Stimulated activated CD4-positive, alpha-beta T cell treated with anti-CD3 and anti-CD28 coated beads, TNF-alpha, amount 100 ng/mL, for 24 hours (primary cell): ENCODE data around the gene CHRNA10.
A peak's percentile ranks its signal among the peaks of the same experiment; 100 is the strongest.
"Not testable (repeated sequence)": the region's sequence is repeated elsewhere in the genome, so short reads cannot be mapped to it uniquely, and the experiment has no call there.

Experiments used
- DNase-seq, 3 experiments: peaks; one replicate each; pipeline ENCODE4 v3.0.0-alpha.2; 2020; ENCODE audit warnings: low read depth in 3 of 3

The CHRNA10 gene

DNA sequence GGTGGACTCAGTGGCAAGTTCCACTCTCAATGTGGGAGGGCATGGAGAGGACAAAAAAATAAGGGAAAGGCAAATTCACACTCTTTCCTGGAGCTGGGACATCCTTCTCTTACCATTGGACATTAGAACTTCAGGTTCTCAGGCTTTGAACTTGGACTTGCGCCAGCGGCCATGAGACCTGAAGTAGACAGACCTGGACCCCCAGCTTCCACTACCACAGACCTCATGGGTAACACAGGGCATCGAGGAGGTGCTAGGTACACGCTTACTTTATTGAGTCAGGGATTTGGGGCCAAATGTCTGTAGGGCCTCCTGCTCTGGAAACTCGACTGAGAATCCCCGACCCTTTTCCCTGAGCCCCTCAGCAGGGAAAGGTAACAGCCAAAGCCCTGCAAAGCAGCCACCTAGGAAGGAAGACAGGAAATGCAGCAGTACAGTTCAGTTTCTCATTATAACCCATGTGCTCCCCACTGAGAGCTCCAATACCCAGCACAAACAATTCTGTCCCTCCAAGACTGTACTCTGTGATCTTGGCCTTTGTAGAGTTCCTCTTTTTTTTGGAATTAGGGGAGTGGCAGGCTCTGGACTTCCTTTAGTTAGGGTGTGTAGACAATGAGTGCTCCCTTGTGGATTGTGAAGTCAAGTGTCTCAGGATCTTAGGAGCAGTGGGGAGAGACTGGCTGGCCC is 5.7 kb downstream of the CHRNA10 start:
- DNase-seq, result no peak

DNA sequence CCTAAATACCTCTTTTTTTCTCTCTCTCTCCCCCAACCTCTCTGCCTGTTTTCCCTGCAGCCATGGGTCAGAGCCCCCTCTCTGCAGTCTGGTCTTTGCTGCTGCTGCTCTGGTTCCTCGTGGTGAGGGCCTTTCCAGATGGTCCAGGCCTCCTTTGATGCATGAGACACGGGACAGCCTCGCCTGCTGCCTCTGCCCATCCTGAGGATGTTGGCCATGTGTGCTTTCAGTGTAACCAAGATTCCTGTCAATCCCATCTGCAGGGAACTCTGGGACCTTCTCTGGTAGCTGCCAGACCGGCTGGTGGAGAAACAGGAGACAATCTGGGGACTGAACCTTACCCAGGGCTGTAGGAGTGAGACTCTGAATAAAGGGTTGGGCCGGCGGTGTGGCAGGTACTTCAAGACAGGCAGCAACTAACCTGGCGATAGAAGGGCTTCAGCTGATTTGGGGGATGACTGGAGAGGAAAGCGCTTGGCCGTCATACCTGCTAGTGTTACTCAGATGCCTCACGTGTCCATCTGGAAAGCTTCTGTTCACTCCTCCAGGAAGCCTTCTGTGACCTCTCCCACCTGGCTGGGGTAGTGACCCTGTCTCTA is 7.1 kb downstream of the CHRNA10 start:
- no peak for DNase-seq

DNA sequence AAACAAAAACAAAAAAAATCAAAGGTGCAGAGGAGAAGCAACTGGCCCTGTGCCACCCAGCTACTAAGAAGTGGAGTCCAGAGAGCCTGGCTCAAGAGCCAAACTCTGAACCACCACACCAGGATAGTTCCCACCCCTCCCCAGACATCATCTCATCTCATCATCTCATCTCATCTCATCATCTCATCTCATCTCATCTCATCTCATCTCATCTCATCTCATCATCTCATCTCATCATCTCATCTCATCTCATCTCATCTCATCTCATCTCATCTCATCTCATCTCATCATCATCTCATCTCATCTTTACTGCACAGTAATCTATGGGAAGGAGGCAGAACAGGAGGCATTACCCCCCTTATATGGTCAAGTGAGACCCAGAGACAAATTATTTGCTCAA is 8.3 kb downstream of the CHRNA10 start:
- no peak for DNase-seq

DNA sequence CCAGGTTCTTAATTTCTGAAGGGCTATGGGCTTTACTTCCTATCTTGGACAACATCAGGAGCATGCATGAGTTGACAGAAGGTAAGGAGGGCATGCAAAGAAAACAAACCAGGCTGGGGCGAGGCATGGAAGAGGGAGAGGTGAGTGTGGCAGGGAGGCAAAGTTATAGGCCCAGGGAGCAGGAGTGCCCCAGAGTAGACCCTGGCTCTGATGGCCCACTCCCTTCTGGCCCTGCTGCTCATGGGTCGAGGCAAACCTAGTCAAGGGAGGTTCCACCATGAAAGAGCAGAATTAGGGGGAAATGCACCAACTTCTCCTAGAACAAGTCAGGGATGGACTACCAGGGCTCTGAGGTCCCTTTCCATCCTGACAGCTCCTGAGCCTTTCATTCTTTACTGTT is 10.2 kb downstream of the CHRNA10 start:
- DNase-seq, result no peak

DNA sequence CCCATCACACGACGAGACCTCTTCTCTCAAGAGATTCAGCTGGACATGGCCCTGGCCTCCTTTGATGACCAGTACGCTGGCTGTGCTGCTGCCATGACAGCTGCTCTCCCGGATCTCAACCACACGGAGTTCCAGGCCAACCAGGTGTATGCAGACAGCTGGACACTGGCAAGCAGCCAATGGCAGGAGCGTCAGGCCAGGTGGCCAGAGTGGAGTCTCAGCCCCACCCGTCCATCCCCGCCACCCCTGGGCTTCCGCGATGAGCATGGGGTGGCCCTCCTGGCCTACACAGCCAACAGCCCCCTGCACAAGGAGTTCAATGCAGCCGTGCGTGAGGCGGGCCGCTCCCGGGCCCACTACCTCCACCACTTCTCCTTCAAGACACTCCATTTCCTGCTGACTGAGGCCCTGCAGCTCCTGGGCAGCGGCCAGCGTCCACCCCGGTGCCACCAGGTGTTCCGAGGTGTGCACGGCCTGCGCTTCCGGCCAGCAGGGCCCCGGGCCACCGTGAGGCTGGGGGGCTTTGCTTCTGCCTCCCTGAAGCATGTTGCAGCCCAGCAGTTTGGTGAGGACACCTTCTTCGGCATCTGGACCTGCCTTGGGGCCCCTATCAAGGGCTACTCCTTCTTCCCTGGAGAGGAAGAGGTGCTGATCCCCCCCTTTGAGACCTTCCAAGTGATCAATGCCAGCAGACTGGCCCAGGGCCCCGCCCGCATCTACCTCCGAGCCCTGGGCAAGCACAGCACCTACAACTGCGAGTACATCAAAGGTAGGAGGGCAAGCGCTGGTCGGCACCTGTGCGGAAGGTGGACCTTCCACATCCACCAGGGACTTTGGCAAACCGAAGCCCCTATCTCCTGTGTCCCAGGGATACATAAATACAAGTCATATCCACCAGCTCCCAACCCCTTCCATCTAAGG is 11.3 kb downstream of the CHRNA10 start:
- DNase-seq, result no peak

DNA sequence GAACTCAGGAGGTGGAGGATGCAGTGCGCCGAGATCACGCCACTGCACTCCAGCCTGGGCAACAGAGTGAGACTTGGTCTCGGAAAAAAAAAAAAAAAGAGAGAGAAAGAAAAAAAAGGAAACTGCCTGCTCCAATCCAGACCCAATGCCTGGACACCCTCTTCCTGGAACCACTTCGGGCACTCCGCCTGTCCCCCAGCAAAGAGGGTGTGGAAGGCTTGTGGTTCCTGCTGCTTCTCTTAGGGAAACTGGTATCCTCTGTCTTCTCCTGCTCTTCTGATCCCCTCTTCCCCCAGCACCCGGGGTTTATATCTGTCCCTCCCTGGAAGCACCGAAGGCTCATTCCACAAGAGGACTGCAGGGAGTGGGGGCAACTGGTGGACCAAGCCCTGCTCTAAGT is 12.9 kb downstream of the CHRNA10 start:
- no peak for DNase-seq

DNA sequence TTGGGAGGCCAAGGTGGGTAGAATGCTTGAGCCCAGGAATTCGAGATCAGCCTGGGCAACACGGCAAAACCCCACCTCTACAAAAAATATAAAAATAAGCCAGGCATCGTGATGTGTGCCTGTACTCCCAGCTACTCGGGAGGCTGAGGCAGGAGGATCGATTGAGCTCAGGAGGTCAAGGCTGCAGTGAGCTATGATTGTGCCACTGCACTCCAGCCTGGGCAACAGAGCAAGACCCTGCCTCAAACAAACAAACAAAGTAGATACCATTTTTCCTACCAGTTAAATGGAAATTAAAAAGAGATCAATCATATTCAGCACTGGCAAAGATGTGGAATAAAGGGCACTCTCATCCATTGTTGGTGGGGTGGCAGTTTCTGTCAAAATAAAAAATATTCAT is 13.9 kb downstream of the CHRNA10 start:
- not testable (repeated sequence) for DNase-seq

DNA sequence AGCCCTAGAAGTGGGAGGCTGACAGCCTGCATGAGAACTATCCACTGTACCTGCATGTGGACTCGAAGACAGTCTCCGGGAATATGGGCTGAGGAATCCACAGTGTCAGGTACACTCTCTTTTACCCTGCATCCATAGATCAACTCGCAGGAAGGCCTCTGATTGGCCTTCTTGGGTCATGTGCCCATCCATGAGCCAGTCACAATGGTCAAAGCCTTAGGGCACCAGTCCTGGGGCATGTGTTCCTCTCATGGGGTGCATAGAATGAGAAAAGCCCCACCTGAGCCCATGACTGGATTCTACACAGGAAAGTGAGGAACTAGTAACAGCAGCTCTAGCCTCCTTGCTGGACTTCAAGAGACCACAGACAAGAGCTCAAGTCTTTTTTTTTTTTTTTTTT is 15.6 kb downstream of the CHRNA10 start:
- DNase-seq, result no peak

DNA sequence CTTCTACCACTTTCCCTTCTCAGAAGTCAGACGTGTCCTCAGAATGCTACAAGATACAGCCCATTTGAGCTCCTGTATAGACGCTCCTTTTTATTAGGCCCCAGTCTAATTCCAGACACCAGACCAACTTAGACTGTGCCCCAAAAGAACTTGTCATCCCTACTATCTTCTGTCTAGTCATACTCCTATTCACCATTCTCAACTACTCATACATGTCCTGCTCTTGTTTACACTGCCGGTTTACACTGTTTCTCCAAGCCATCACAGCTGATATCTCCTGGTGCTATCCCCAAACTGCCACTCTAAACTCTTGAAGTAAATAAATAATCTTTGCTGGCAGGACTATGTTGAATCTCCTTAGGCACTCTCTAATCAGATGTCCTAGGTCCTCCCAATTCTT is 18.7 kb downstream of the CHRNA10 start:
- not testable (repeated sequence) for DNase-seq

DNA sequence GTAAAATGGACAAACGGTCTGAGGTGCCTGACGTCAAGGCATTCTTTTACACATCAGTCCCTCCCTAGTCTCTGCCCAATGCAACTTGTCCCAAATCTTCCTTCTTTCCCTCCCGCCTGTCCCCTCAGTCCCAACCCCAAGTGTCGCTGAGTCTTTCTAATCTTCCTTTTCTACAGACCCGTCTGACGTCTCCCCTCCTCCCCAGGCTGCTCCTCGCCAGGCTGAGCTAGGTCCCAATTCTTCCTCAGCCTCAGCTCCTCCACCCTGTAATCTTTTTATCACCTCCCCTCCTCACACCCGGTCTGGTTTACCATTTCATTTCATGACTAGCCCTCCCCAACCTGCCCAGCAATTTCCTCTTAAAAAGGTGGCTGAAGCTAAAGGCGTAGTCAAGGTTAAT is 21.8 kb downstream of the CHRNA10 start:
- DNase-seq, result not testable (repeated sequence)

DNA sequence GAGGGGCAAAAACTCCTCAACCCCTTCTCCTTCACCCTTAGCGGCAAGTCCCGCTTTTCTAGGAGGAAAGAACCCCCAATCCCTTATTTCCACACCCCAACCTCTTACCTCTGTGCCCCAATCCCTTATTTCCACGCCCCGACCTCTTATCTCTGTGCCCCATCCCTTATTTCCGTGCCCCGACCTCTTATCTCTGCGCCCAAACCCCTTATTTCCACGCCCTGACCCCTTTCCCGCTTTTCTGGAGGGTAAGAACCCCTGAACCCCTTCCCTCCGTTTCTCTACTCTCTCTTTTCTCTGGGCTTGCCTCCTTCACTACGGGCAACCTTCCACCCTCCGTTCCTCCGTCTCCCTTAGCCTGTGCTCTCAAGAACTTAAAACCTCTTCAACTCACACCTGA is 22.3 kb downstream of the CHRNA10 start:
- not testable (repeated sequence) for DNase-seq

DNA sequence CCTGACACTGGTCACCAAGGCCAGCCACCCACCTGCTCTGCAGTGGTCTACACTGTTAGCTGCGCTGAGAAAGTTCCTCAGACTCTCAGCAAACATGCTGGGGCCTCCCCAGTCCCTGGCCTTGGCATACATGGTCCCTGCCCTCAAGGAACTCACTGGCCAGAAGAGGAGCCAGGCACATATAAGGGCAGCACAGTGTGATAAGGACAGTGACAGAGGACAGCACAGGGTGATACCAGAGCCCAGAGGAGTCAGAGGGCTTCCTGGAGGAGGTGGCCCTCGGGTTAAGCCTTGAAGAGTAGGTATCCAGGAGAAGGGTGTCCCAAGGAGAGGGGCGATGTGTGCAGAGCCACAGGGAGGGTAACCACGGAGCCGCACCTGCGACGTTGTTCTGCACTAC is 25.6 kb downstream of the CHRNA10 start:
- no peak for DNase-seq

DNA sequence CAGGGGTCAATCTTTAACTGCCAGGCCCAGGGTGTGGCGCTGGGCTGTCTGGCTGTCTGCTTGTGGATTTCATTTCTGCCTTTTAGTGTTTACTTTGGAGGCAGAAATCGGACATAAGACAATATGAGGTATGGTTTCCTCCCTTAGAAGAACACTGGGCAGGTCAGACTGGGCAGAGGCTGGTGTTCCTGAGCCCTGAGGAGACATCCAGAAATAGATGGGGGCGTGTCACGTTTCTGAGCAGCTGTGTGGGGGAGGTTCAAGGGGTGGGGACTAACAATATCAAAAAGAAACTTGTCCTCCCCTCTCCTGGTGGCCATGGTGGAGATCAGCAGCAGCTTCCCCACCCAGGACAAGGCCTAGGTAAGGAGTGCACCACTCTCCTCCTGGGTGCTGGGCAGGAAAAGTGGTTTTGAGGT is 26.4 kb downstream of the CHRNA10 start, which contains the start of gene ART1:
ART1 (plus strand) TSS at position 312 of the 419 bp plus-strand sequence. CDS start 14,086 bp downstream, outside the sequence.
- no peak for DNase-seq

DNA sequence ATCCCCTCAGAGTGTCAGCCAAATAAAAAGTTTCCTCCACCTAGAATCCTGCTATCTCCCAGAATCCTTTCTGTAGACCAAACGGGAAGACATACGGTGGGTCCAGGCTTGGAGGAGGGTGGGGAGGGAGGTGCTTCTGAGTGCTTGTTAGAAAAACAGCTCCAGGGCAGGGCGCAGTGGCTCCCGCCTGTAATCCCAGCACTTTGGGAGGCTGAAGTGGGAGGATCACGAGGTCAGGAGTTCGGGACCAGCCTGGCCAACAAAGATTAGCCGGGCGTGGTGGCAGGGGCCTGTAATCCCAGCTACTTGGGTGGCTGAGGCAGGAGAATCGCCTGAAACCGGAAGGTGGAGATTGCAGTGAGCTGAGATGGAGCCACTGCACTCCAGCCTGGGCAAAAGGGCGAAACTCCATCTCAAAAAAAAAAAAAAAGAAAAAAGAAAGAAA is 28.1 kb downstream of the CHRNA10 start:
- DNase-seq, result not testable (repeated sequence)

DNA sequence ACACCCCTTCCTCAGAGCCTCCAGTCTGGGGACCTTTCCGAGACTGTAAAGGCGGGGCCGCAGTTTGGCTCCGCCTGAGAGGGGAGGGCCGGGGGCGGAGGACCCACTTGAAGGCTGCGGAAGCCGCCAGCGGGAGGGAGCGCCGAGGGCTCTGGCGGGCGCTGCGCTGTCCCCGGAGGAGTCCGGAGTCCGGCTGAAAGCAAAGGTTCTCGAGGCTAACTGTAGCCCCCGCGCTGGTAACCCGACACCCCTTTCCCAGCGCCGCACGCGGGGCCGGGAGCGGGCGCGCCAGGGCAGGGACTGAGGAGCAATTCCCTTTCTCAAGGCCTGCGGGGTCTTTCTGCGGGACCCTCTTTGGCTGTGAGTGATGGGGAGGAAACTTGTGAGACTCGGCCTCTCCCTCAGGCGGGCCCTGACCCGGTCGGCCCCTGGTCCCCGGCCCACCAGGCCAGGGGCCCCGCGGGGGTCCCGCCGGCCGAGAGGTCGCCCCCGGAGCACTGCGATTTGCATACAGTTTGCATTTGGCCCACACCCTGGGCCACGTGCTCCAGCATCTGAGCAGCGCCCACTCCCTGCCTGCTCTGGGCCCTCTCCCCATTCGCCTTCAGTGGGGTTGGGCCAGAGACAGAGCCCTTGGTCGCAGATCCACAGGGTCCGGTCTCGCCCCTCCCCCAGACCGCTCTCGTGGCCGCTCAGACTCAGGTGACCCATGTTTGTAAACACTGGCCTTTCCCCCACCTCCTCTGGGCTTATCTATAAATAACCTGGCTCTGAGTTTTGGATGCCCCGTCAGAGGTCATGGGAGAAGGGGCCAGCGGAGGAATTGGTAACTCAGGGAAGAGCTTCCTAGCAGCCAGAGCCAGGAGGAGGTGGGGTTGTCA is 28.9 kb downstream of the CHRNA10 start:
- peak; percentile 22 to 65 (median 55) for DNase-seq

DNA sequence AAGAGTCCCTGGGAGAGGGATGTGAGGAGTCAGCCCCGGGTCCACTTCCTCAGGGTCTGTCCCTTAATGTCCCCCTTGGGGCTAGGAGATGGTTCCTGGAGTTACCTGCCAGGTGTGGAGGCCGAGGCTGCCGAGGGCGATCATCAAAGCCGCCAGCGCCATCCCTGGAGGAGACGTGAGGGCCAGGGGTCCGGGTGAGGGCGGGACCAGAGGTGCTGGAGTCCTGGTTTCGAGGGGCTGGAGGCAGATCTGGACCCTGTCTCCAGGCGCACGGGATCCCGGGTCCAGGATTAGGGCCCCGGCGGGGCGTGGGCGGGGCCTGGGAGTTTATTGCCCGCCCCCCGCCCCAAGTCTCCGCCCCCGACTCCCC is 29.5 kb downstream of the CHRNA10 start, which contains the start of gene ART5:
ART5 (minus strand) TSS at position 292 of the 370 bp plus-strand sequence; CDS start at position 162, 130 bp downstream.
- no peak for DNase-seq

DNA sequence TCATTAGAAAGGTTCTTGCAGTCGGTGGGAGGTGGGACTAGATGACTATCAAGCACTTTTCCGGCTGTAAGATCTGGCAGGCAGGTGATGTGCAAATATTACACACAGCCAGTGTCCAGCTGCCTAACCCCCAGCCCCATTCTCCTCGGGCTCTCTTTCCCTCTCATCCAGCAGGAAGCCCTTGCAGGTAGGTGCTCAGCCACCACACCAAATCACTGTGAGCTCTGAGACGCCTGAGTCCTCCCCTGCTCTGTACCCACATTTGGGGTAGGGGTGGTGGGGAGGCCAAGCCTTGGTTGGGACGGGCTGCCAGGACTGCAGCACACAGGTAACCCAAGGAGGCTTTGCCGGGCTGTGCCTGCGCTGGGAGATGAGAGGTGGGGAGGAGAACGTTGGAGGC is 30.0 kb downstream of the CHRNA10 start:
- no peak for DNase-seq

DNA sequence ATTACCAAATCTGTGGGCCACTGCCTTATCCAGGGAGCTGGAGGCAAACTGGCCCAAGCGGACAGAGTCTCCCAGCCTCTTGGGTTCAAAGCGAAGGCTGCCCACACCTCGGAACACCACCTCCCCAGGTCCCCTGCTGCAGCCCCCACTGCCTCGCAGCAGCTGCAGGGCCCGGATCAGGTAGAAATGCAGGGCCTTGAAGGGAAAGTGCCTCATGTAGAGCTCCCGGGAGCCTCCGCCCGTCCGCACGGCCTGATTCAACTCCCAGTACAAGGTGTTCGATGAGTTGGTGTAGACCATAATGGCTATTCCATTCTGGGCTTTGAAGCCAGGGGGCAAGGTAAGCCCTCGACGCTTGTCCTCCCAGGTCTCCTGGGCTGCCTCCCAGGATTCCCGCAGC is 31.3 kb downstream of the CHRNA10 start:
- no peak for DNase-seq

DNA sequence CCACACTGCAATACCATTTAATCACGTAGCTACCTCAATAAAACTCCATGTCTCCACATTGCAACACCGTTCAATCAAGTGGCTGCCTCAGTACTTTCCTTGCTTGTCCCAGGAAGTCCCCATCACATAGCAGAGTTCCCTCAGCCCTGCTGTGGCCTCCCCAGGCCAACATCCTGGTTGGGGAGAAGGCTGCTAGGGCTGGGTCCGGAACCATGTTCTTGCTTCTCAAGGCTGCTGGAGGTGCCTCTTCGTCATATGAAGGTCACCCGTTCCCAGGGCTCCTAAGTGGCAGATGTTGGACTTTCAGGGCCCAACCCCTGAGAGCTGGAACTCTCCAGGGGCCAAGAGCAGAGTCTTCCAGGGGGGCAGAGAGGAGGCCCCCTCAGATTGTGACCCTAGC is 32.7 kb downstream of the CHRNA10 start:
- no peak for DNase-seq

DNA sequence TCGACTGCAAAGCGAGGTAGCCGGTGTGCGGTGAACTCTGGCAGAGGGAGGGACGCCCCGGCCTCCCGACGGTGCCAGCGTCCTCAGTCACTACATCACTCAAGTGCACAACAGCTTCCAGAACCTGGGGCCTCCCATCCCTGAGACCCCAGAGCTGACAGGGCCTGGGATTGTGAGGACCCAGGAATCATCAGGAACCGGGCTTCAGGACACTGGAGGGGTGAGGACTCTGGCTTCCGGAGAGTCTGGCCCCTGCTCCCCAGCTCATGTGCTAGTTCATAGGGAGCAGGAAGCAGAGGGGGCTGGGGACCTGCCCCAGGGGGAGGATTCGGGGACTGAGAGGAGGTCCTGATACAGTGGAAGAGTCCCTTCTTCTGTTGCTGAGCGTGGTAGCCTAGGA is 34.0 kb downstream of the CHRNA10 start:
- DNase-seq, result no peak

DNA sequence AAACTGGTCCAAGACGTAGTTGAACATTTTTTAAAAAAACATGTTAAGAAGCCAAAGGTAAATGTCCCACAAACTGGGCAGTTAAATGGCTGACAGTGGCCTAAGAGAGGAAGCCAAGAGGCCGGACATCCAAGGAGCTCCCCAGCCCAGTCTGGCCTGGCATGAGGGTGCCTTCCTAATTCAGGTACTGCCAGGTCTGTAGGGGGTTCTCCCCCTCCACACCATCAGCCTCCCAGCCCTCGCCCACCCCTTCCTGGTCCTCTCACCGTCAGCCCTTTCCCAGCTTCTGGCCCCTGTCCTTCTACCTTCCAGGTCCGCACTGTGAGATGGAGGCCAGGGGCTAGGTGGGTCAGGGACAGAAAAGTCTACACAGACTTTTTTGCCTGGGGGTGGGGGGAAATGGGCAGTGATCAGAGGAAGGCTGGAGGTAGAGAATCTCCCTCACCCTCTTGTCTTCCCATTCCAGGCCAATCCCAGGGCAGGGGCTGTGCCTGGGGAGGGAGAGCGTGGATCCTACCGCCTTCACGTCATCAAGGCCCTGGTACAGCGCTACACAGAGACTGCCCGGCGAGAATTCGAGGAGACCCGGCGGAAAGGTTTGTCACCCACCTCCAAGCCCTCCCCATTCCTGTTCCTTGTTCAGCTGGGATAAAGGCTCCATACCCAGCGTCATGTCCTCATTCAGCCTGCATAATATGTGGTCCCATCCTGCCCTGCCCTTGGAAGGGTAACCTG is 35.4 kb downstream of the CHRNA10 start:
- DNase-seq, result no peak
